Central memory CD8-positive, alpha-beta T cell (primary cell): ENCODE results near the gene PREP.

Source experiments
- ATAC-seq: fragments of 150-1000 bp; cut with Tn5 transposase; replicated peaks from 2 replicates; pipeline ENCODE4 v1.10.0; 2022; ENCODE audit warnings: mild to moderate bottlenecking, moderate FRiP score, moderate number of reproducible peaks; ENCODE audit not compliant: poor library complexity, severe bottlenecking; ENCODE audit errors: extremely low read depth
- DNase-seq, 2 donors: peaks; one replicate each; pipeline ENCODE4 v3.0.0; 2021; ENCODE audit warnings: low spot score in 2 of 2
- H3K27ac Mint-ChIP-seq: one replicate; pipeline ENCODE4 v1.8.0; 2022; ENCODE audit warnings: low read depth, mild to moderate bottlenecking, moderate library complexity, mixed read lengths
- H3K27me3 Mint-ChIP-seq: one replicate; pipeline ENCODE4 v1.8.0; 2022; ENCODE audit warnings: mixed read lengths
- H3K36me3 Mint-ChIP-seq: one replicate; pipeline ENCODE4 v1.8.0; 2022; ENCODE audit warnings: mild to moderate bottlenecking, moderate library complexity, mixed read lengths; ENCODE audit not compliant: insufficient read depth
- H3K4me1 Mint-ChIP-seq: one replicate; pipeline ENCODE4 v1.8.0; 2022; ENCODE audit warnings: mixed read lengths
- H3K4me3 Mint-ChIP-seq: one replicate; pipeline ENCODE4 v1.8.0; 2022; ENCODE audit warnings: mild to moderate bottlenecking, moderate library complexity, mixed read lengths
- H3K9me3 Mint-ChIP-seq: one replicate; pipeline ENCODE4 v1.8.0; 2022; ENCODE audit warnings: mixed read lengths

Gene PREP

DNA sequence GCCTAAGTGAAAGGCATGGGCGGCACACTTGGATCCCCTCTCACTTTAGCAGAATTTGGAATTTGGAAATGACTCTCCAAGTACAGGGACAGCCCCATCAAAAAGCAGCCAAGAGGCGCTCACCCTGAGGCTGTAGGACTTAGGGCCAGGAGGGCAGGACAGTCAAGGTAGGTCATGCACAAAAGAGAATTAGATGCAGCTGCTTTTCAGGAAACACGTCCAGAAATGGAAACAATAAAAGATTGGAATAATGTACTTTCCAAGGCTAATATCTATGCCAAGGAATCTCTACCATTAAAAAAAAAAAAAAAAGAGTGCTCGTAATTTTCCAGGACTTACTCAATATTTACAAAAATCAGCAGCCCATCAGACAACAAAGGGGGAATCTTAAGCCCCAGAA, 19.9 kb downstream of the PREP start:
- DNase-seq (no peak), ATAC-seq (no peak)
- H3K36me3 Mint-ChIP-seq = peaks cover 10% of the 10 kb centered on the region
- no peaks in the 10 kb centered on the region for H3K9me3 Mint-ChIP-seq
- H3K27me3 Mint-ChIP-seq = no peaks in the 10 kb centered on the region
- peaks cover 75% of the 10 kb centered on the region for H3K4me1 Mint-ChIP-seq
- no peak overlapping the region for H3K4me3 Mint-ChIP-seq
- no peak overlapping the region for H3K27ac Mint-ChIP-seq

DNA sequence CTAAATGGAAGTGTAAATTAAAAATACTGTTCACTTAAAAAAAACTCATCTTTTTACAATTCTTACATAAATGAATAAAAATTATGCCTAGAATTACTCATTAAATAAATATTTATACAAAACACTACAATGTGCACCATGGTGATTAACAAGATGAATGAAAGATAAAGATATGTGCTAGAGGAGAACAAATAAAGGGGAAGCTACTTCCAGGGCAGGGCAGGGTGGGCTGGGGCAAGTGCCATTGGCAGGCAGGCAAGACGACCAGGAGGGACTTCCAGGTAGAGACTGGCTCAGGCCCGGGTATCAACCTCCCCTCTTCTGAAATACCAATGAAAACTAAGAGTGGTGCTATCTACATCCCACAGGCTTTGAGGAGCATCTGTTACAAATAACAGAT, 20.4 kb downstream of the PREP start:
- DNase-seq = no peak
- Mint-ChIP-seq H3K27me3 (no peaks in the 10 kb centered on the region), H3K9me3 (no peaks in the 10 kb centered on the region), H3K4me3 (no peak overlapping the region), H3K36me3 (peaks cover 9% of the 10 kb centered on the region), H3K4me1 (peaks cover 74% of the 10 kb centered on the region), H3K27ac (no peak overlapping the region)
- ATAC-seq = no peak

DNA sequence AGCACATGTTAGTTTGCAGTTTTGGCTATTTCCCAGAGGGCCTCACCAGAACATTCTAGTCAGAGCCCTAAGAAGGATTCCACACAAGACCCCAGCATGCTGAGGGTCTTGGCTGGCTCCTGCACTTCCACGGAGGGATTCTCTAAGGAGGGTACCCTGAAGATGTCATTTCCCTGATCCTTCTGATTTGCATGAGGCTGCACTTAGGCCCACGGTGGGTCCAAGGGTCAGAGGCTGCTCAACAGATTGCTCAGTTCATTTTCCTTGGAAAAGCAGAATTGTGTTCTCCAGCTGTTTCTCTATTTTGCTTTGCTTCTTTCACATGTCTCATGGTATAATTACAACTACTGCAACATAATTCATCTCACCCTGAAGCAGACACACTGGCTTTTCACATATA, 22.2 kb downstream of the PREP start:
- H3K27ac Mint-ChIP-seq = peak overlapping the region; percentile 76
- H3K36me3 Mint-ChIP-seq = peaks cover 11% of the 10 kb centered on the region
- ATAC-seq = no peak
- DNase-seq = no peak
- H3K4me1 Mint-ChIP-seq = peaks cover 65% of the 10 kb centered on the region
- no peak overlapping the region for H3K4me3 Mint-ChIP-seq
- no peaks in the 10 kb centered on the region for H3K9me3 Mint-ChIP-seq
- no peaks in the 10 kb centered on the region for H3K27me3 Mint-ChIP-seq

DNA sequence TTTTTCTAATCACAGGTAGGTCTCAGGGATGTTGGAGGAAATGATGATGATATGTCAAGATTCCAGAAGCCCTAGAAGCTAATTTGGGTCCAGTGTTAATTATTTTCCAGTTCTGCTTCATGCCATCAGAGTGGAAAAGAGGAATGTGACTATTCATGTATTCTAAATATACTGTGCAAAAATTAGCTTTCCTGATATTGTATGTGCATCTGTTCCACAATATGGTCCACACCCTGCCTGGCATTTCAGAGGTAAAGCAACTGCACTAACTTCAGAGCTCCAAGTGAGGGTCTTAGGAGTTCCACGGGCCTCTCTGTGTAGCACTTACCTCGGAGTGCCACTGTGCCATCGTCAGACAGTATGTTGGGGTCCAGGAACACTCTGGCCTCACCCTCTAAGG, 27.1 kb downstream of the PREP start:
- H3K4me1 Mint-ChIP-seq = peaks cover 30% of the 10 kb centered on the region
- peaks cover 32% of the 10 kb centered on the region for H3K36me3 Mint-ChIP-seq
- H3K27ac Mint-ChIP-seq = no peak overlapping the region
- DNase-seq (no peak), ATAC-seq (no peak)
- H3K9me3 Mint-ChIP-seq = no peaks in the 10 kb centered on the region
- H3K4me3 Mint-ChIP-seq = no peak overlapping the region
- H3K27me3 Mint-ChIP-seq = no peaks in the 10 kb centered on the region

DNA sequence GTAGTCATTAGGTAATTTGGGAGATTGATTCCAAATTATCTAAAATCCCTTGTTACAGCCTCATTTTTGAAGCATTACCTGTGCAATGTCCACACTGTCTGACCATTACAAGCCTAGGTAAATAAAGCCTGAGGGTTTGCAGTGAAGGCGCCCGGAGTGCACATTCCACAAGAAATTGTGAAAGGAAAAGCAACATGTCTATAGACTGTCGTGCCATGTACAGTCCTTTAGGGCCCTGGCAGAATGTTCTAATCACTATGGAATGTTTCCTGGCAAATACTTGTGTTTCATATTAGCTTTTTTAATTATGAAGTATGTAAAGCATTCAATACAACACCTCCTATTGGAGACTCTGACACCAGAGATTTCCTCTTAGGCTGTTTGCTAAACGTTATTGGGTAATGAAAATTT, 28.9 kb downstream of the PREP start:
- Mint-ChIP-seq H3K4me3 (no peak overlapping the region), H3K4me1 (peaks cover 18% of the 10 kb centered on the region), H3K9me3 (no peaks in the 10 kb centered on the region), H3K36me3 (peaks cover 33% of the 10 kb centered on the region), H3K27ac (no peak overlapping the region), H3K27me3 (no peaks in the 10 kb centered on the region)
- ATAC-seq = no peak
- DNase-seq = no peak

DNA sequence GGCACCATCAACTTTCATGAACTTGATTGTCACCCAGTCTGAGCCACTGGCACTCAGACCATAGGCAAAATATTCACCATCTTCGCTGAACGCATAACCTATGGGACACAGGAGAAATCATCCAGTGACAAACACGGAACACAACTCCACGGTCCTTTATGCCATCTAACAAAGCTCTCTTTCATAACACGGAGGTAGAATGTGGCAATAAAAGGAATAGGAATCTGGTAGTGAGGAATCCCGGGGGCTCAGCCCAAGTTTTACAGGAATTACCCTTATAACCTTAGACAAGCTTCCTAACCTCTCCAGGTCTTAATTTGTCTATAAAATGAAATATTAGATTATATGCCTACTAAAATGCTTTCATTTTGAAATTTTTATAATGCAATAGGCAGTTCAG, 29.4 kb downstream of the PREP start:
- H3K9me3 Mint-ChIP-seq = no peaks in the 10 kb centered on the region
- peaks cover 33% of the 10 kb centered on the region for H3K36me3 Mint-ChIP-seq
- DNase-seq (no peak), ATAC-seq (no peak)
- peaks cover 18% of the 10 kb centered on the region for H3K4me1 Mint-ChIP-seq
- H3K27ac Mint-ChIP-seq = no peak overlapping the region
- H3K27me3 Mint-ChIP-seq = no peaks in the 10 kb centered on the region
- no peak overlapping the region for H3K4me3 Mint-ChIP-seq

DNA sequence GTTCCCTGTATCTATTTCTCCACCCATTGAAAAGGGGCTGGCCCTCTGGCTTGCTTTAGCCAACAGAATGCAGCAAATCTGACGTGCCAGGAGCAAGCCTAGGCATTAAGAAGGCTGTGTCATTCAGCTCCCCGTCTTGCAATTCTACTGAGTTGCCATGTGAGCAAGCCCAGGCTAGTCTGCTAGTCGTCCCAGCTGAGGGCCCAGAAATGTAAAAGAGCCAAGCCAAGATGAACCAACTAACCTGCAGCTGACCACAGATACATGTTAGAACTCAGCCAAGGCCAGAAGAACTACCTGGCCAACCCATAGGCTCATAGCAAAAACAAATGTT, 30.1 kb downstream of the PREP start:
- Mint-ChIP-seq H3K27me3 (no peaks in the 10 kb centered on the region), H3K27ac (no peak overlapping the region), H3K9me3 (no peaks in the 10 kb centered on the region), H3K4me3 (no peak overlapping the region), H3K36me3 (peaks cover 37% of the 10 kb centered on the region), H3K4me1 (peaks cover 14% of the 10 kb centered on the region)
- no peak for DNase-seq
- no peak for ATAC-seq

DNA sequence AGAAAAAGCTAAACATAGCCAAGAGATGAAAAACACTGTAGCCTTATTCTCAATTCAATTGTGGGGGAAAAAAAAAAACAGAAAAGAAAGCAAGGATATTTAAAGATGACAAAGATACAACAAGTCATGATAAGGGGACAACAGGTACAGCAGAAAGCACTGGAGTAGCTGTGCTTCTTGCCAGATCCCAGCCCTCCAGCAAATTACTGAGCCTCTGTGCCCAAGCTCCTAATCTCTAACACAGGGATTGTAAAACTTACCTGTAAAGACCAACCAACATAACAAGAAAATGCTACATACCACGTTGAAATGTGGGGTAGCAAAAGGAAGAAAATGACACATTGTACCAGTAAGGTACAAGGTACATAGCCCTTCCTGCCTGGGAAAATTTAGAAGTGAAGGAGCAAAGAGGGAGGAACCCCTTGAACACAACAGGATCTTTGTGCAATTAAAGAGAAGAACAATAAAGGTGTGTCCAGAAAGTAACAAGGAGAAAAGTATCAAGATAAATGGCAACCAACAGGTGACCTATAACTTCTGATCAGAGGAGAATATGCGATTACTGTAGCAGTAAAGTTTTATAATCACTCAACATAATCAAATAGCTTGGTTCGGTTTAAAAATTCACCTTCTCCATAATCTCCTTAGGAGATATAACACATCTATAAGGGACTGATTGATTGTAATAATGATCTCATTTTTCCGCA, 30.6 kb downstream of the PREP start:
- no peaks in the 10 kb centered on the region for H3K9me3 Mint-ChIP-seq
- no peak overlapping the region for H3K27ac Mint-ChIP-seq
- H3K4me1 Mint-ChIP-seq = peaks cover 11% of the 10 kb centered on the region
- DNase-seq = no peak
- H3K27me3 Mint-ChIP-seq = no peaks in the 10 kb centered on the region
- ATAC-seq = no peak
- no peak overlapping the region for H3K4me3 Mint-ChIP-seq
- H3K36me3 Mint-ChIP-seq = peaks cover 36% of the 10 kb centered on the region

DNA sequence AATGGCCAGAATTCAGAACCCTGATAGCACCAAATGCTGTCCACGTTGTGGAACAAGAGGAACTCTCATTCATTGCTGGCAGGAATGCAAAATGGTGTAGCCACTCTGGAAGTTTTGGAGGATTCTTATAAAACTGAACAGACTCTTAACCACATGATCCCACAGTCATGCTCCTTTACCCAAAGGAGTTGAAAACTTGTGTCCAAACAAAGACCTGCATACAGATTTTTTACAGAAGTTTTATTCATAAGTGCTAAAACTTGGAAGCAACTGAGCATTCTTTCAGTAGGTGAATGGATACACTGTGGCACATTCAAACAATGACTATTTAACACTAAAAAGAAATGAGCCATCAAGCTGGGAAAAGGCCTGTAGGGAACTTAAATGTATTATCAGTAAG, 32.5 kb downstream of the PREP start:
- Mint-ChIP-seq H3K27me3 (no peaks in the 10 kb centered on the region), H3K36me3 (peaks cover 31% of the 10 kb centered on the region)

DNA sequence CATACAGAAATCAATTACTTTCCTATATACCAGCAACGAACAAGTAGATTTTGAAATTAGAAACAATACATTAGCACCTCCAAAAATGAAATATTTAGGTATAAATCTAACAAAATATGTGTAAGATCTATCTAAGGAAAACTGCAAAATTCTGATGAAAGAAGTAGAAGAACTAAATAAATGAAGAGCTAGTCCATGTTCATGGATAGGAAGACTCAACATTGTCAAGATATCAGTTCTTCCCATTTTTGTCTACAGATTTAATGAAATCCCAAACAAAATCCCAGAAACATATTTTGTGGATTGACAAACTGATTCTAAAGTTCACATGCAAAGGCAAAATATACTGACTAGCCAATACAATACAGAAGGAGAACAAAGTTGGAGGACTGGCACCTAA, 33.7 kb downstream of the PREP start:
- Mint-ChIP-seq H3K9me3 (no peaks in the 10 kb centered on the region), H3K4me3 (no peak overlapping the region), H3K36me3 (peaks cover 26% of the 10 kb centered on the region), H3K27me3 (no peaks in the 10 kb centered on the region), H3K4me1 (peaks cover 17% of the 10 kb centered on the region), H3K27ac (no peak overlapping the region)
- DNase-seq (no peak), ATAC-seq (no peak)

More for the DNA sequence above, 32.5 kb downstream of the PREP start:
- Mint-ChIP-seq H3K4me3 (no peak overlapping the region), H3K4me1 (peaks cover 11% of the 10 kb centered on the region), H3K27ac (peak overlapping the region; percentile 26), H3K9me3 (no peaks in the 10 kb centered on the region)
- DNase-seq (no peak), ATAC-seq (no peak)

DNA sequence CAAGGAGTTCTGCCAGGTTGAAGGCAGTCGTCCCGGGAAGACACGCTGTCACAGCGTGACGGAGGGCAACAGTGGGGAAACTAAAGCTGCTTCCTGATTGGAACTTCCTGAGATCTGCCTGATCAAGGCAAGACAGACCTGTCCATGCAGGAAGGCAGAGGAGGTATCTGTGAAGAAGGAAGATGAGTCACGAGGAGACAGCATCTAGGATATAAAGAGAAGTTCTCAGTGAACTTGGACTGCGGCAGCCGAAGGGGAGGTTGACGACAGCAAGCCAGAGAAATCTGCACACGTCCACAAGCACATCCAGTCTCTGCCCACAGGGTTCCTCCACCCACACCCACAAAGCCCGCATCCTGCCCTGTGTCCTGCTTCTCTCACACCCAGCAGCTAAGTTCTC, 38.6 kb downstream of the PREP start:
- no peak overlapping the region for H3K27ac Mint-ChIP-seq
- H3K4me1 Mint-ChIP-seq = peaks cover 13% of the 10 kb centered on the region
- H3K27me3 Mint-ChIP-seq = no peaks in the 10 kb centered on the region
- no peak for DNase-seq
- peak; percentile 14 for ATAC-seq
- no peaks in the 10 kb centered on the region for H3K9me3 Mint-ChIP-seq
- H3K4me3 Mint-ChIP-seq = no peak overlapping the region
- H3K36me3 Mint-ChIP-seq = peaks cover 13% of the 10 kb centered on the region

DNA sequence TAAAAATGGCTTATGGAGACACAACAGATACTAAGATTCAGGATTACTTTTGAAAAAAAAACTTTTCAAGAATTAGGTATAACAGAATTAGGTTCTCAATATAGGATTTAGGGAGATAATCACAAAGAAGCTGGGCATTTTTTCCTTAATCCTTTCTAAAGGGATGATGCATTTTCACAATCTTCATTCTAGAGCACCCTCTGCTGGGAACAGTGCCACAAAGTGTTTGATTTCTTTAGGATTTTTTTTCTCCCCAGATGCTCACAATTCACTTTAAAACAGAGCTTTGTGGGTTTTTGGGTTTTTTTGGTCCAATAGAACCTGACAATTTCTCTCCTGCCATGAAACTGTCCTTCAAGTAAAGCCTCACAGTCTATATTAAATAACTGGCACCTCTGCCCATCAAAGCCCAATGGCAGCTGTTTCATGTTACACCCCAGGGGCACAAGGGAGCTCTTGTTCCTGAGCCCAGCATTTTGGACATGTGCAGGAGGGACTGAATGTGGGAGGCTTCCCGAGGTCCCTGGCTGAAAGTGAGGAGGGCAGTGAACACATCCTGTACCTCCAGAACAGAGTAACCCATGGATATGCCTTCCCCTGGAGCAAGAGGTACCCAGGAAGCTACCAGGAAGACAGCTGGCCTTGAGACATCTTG, 39.7 kb downstream of the PREP start:
- Mint-ChIP-seq H3K4me3 (no peak overlapping the region), H3K27ac (no peak overlapping the region), H3K27me3 (no peaks in the 10 kb centered on the region), H3K4me1 (peaks cover 13% of the 10 kb centered on the region), H3K9me3 (no peaks in the 10 kb centered on the region), H3K36me3 (peaks cover 14% of the 10 kb centered on the region)
- DNase-seq = no peak
- ATAC-seq = no peak
